ENCODE data around the gene SFMBT2. TPM values are rescaled to one million over a fixed set of nuclear protein-coding genes. Genes with fewer than 3 reads are reported as not detected.

Gene SFMBT2
- total RNA-seq, 1 donor from 2014 or later: 7.2 TPM

GRCh38 chr10:7235376-7235775, 175.5 kb downstream of the SFMBT2 start:
- Mint-ChIP-seq H3K4me3 (no peak overlapping the region), H3K27ac (no peak overlapping the region), H3K36me3 (peaks cover 16% of the 10 kb centered on the region), H3K9me3 (peaks cover 6% of the 10 kb centered on the region), H3K27me3 (peaks cover 64% of the 10 kb centered on the region), H3K4me1 (ENCODE audit: unreplicated experiment) (peaks cover 14% of the 10 kb centered on the region)
- DNase-seq (ENCODE audit: extremely low spot score, unreplicated experiment): no peak
- TF ChIP-seq CTCF (conservative IDR thresholded peaks at IDR 0.05): no peak

- TF ChIP-seq CTCF (conservative IDR thresholded peaks at IDR 0.05): no peak
- Mint-ChIP-seq H3K27ac (no peak overlapping the region), H3K27me3 (peaks cover 61% of the 10 kb centered on the region), H3K36me3 (peaks cover 16% of the 10 kb centered on the region), H3K4me3 (no peak overlapping the region), H3K9me3 (peaks cover 6% of the 10 kb centered on the region), H3K4me1 (ENCODE audit: unreplicated experiment) (peaks cover 14% of the 10 kb centered on the region)
- DNase-seq (ENCODE audit: extremely low spot score, unreplicated experiment): no peak
Measured at GRCh38 chr10:7234109-7234508, 176.7 kb downstream of the SFMBT2 start.

- H3K36me3 Mint-ChIP-seq: peaks cover 22% of the 10 kb centered on the region
Measured at GRCh38 chr10:7233259-7233991, 177.4 kb downstream of the SFMBT2 start.

GRCh38 chr10:7231509-7232414, 179.1 kb downstream of the SFMBT2 start:
- Mint-ChIP-seq H3K27me3 (peaks cover 66% of the 10 kb centered on the region), H3K4me3 (no peak overlapping the region), H3K27ac (no peak overlapping the region), H3K9me3 (peaks cover 6% of the 10 kb centered on the region), H3K4me1 (ENCODE audit: unreplicated experiment) (peaks cover 14% of the 10 kb centered on the region), H3K36me3 (peaks cover 25% of the 10 kb centered on the region)
- no peak for DNase-seq (ENCODE audit: extremely low spot score, unreplicated experiment)
- TF ChIP-seq CTCF (conservative IDR thresholded peaks at IDR 0.05): no peak

More at GRCh38 chr10:7233259-7233991, 177.4 kb downstream of the SFMBT2 start:
- H3K9me3 Mint-ChIP-seq: peaks cover 6% of the 10 kb centered on the region
- DNase-seq (ENCODE audit: extremely low spot score, unreplicated experiment): no peak
- no peak overlapping the region for H3K4me3 Mint-ChIP-seq
- TF ChIP-seq CTCF (conservative IDR thresholded peaks at IDR 0.05): no peak
- H3K27me3 Mint-ChIP-seq: peaks cover 64% of the 10 kb centered on the region
- H3K27ac Mint-ChIP-seq: no peak overlapping the region
- peaks cover 14% of the 10 kb centered on the region for H3K4me1 Mint-ChIP-seq (ENCODE audit: unreplicated experiment)

- DNase-seq (ENCODE audit: extremely low spot score, unreplicated experiment): no peak
- Mint-ChIP-seq H3K27me3 (peaks cover 64% of the 10 kb centered on the region), H3K4me3 (no peak overlapping the region), H3K27ac (no peak overlapping the region), H3K4me1 (ENCODE audit: unreplicated experiment) (peaks cover 14% of the 10 kb centered on the region), H3K9me3 (peaks cover 6% of the 10 kb centered on the region), H3K36me3 (peaks cover 29% of the 10 kb centered on the region)
- no peak for TF ChIP-seq CTCF (conservative IDR thresholded peaks at IDR 0.05)
Measured at GRCh38 chr10:7230951-7231350, 179.9 kb downstream of the SFMBT2 start.
